Measurements from ENCODE around the gene TMEM45A.
"Not testable (repeated sequence)": the region's sequence is repeated elsewhere in the genome, so short reads cannot be mapped to it uniquely, and the experiment has no call there.

Gene TMEM45A

GRCh38 chr3:100581650-100582049 lies 89.2 kb downstream of the TMEM45A start:
- ATAC-seq (ENCODE audit: low read depth), result no peak
- TF ChIP-seq, protein P1, sequence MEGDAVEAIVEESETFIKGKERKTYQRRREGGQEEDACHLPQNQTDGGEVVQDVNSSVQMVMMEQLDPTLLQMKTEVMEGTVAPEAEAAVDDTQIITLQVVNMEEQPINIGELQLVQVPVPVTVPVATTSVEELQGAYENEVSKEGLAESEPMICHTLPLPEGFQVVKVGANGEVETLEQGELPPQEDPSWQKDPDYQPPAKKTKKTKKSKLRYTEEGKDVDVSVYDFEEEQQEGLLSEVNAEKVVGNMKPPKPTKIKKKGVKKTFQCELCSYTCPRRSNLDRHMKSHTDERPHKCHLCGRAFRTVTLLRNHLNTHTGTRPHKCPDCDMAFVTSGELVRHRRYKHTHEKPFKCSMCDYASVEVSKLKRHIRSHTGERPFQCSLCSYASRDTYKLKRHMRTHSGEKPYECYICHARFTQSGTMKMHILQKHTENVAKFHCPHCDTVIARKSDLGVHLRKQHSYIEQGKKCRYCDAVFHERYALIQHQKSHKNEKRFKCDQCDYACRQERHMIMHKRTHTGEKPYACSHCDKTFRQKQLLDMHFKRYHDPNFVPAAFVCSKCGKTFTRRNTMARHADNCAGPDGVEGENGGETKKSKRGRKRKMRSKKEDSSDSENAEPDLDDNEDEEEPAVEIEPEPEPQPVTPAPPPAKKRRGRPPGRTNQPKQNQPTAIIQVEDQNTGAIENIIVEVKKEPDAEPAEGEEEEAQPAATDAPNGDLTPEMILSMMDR (IDR thresholded peaks at IDR 0.05; ENCODE audit: poor library complexity, severe bottlenecking), result no peak
- no peak for DNase-seq (ENCODE audit: low spot score)
- Histone ChIP-seq H3K27ac (ENCODE audit: poor library complexity, severe bottlenecking) (no peak overlapping the region), H3K36me3 (ENCODE audit: low read depth) (no peaks in the 10 kb centered on the region), H3K9me3 (ENCODE audit: severe bottlenecking) (no peaks in the 10 kb centered on the region), H3K4me3 (ENCODE audit: severe bottlenecking) (no peak overlapping the region), H3K4me1 (ENCODE audit: insufficient read depth, poor library complexity, severe bottlenecking) (no peaks in the 10 kb centered on the region), H3K27me3 (ENCODE audit: insufficient read depth, poor library complexity, severe bottlenecking) (no peaks in the 10 kb centered on the region)

DNA sequence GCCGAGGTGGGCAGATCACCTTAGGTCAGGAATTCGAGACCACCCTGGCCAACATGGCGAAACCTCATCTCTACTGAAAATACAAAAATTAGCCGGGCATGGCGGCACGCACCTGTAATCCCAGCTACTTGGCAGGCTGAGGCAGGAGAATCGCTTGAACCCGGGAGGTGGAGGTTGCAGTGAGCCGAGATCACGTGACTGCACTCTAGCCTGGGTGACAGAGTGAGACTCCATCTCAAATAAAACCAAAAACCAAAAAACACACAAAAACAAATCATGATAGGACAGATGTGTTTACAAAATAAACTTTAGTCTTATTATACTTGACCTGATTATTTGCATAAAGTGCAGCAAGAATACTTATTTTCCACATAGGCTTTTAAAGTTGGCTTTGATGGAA lies 89.7 kb downstream of the TMEM45A start:
- H3K36me3 ChIP-seq (ENCODE audit: low read depth); DNase-seq (ENCODE audit: low spot score); H3K27ac ChIP-seq (ENCODE audit: poor library complexity, severe bottlenecking); H3K27me3 ChIP-seq (ENCODE audit: insufficient read depth, poor library complexity, severe bottlenecking); H3K9me3 ChIP-seq (ENCODE audit: severe bottlenecking); H3K4me3 ChIP-seq (ENCODE audit: severe bottlenecking); H3K4me1 ChIP-seq (ENCODE audit: insufficient read depth, poor library complexity, severe bottlenecking); ATAC-seq (ENCODE audit: low read depth): not testable (repeated sequence)

GRCh38 chr3:100584101-100584660 lies 91.8 kb downstream of the TMEM45A start:
- ATAC-seq (ENCODE audit: low read depth) (no peak), DNase-seq (ENCODE audit: low spot score) (no peak)
- no peaks in the 10 kb centered on the region for H3K36me3 ChIP-seq (ENCODE audit: low read depth)
- no peaks in the 10 kb centered on the region for H3K4me1 ChIP-seq (ENCODE audit: insufficient read depth, poor library complexity, severe bottlenecking)
- H3K27me3 ChIP-seq (ENCODE audit: insufficient read depth, poor library complexity, severe bottlenecking), result no peaks in the 10 kb centered on the region
- H3K9me3 ChIP-seq (ENCODE audit: severe bottlenecking), result no peaks in the 10 kb centered on the region
- TF ChIP-seq, protein P1 (IDR thresholded peaks at IDR 0.05; ENCODE audit: poor library complexity, severe bottlenecking), result no peak
- H3K27ac ChIP-seq (ENCODE audit: poor library complexity, severe bottlenecking), result no peak overlapping the region
- no peak overlapping the region for H3K4me3 ChIP-seq (ENCODE audit: severe bottlenecking)

DNA sequence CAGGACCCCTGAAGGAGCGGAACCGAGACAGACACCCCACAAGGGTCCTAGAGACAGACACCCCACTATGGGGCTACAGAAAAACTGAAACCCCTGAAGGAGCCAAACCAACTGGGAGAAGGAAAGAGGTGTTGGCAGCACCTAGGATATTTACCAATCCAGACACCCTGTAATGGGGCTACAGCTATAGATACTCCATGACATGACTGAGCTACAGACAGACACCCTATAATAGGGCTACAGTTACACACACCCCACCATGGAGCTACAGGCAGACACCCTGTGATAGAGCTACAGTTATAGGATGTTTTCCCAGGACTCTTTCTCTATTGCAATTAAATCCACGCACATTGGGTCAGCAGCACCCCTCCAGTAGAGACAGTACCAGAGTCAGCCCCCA lies 94.4 kb downstream of the TMEM45A start:
- ATAC-seq (ENCODE audit: low read depth) (no peak), DNase-seq (ENCODE audit: low spot score) (no peak)
- H3K9me3 ChIP-seq (ENCODE audit: severe bottlenecking), result no peaks in the 10 kb centered on the region
- no peaks in the 10 kb centered on the region for H3K27me3 ChIP-seq (ENCODE audit: insufficient read depth, poor library complexity, severe bottlenecking)
- no peaks in the 10 kb centered on the region for H3K36me3 ChIP-seq (ENCODE audit: low read depth)
- no peaks in the 10 kb centered on the region for H3K4me1 ChIP-seq (ENCODE audit: insufficient read depth, poor library complexity, severe bottlenecking)
- H3K4me3 ChIP-seq (ENCODE audit: severe bottlenecking), result no peak overlapping the region
- TF ChIP-seq, protein P1 (IDR thresholded peaks at IDR 0.05; ENCODE audit: poor library complexity, severe bottlenecking), result no peak
- no peak overlapping the region for H3K27ac ChIP-seq (ENCODE audit: poor library complexity, severe bottlenecking)

DNA sequence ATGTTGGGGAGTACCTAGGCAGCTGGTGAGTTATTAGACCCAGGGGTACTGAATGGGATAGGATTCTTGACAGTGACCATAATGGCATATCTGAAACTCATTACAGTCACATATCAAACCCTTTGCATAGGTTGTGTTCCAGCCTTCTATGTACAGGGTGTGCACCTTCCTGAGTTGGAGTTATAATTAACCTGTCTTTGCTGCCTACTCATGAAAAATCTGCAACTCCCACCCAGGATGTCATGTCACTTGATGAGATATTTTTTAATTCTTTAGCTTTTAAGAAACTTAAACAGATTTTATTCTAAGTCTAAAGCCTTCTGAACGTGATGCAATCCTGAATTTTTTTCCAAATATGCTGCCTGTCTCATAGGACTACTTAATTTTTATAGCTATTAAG lies 95.8 kb downstream of the TMEM45A start:
- Histone ChIP-seq H3K36me3 (ENCODE audit: low read depth) (no peaks in the 10 kb centered on the region), H3K4me1 (ENCODE audit: insufficient read depth, poor library complexity, severe bottlenecking) (no peaks in the 10 kb centered on the region), H3K9me3 (ENCODE audit: severe bottlenecking) (no peaks in the 10 kb centered on the region), H3K4me3 (ENCODE audit: severe bottlenecking) (no peak overlapping the region), H3K27me3 (ENCODE audit: insufficient read depth, poor library complexity, severe bottlenecking) (no peaks in the 10 kb centered on the region), H3K27ac (ENCODE audit: poor library complexity, severe bottlenecking) (no peak overlapping the region)
- DNase-seq (ENCODE audit: low spot score), result no peak
- no peak for ATAC-seq (ENCODE audit: low read depth)
- TF ChIP-seq, protein P1 (IDR thresholded peaks at IDR 0.05; ENCODE audit: poor library complexity, severe bottlenecking), result no peak

Measured in RWPE2 (cell line).